Measurements from ENCODE around the gene IL11.

The IL11 gene

GRCh38 chr19:55384131-55384919, 14.1 kb upstream of the IL11 start, which contains the start of gene TMEM238:
Gene TMEM238, minus strand, starts transcription at chr19:55384292. Its CDS starts 33 bp downstream, at chr19:55384259.
- Histone ChIP-seq H3K27ac (ENCODE audit: low read depth, low read length) (peak within 1 kb of the TSS; percentile 98), H3K9me3 (ENCODE audit: control insufficient read depth in 5 of 5, low read length in 5 of 5) (no peaks in the 10 kb centered on the region), H3K4me1 (ENCODE audit: control insufficient read depth in 5 of 5, insufficient read depth in 5 of 5, low read length in 5 of 5) (peaks cover 15 to 52% (median 50%) of the 10 kb centered on the region in 5 donors), H3K4me3 (ENCODE audit: low read depth in 1 of 5, low read length in 5 of 5) (peak within 1 kb of the TSS; percentile 52 to 99 (median 97)), H3K27me3 (ENCODE audit: control insufficient read depth in 5 of 5, insufficient read depth in 4 of 5, low read length in 5 of 5) (no peaks in the 10 kb centered on the region), H3K36me3 (ENCODE audit: control insufficient read depth in 5 of 5, insufficient read depth in 5 of 5, low read length in 5 of 5) (peaks cover 0 to 25% (median 23%) of the 10 kb centered on the region in 5 donors), H3K9ac (ENCODE audit: low read length in 5 of 5) (peak within 1 kb of the TSS; percentile 80 to 93 (median 87))

- Histone ChIP-seq H3K9ac (ENCODE audit: low read length in 5 of 5) (peak overlapping the region in 1 of 5 donors; percentile 88), H3K4me1 (ENCODE audit: control insufficient read depth in 5 of 5, insufficient read depth in 5 of 5, low read length in 5 of 5) (peaks cover 15 to 44% (median 42%) of the 10 kb centered on the region in 5 donors), H3K27ac (ENCODE audit: low read depth, low read length) (no peak overlapping the region)
Observed at GRCh38 chr19:55383279-55384130, 13.2 kb upstream of the IL11 start.

GRCh38 chr19:55382522-55383054, 12.3 kb upstream of the IL11 start:
- H3K27me3 ChIP-seq (ENCODE audit: control insufficient read depth in 5 of 5, insufficient read depth in 4 of 5, low read length in 5 of 5), result peaks cover 4 to 10% (median 5%) of the 10 kb centered on the region in 5 donors
- H3K9ac ChIP-seq (ENCODE audit: low read length in 5 of 5), result no peak overlapping the region
- no peak overlapping the region for H3K27ac ChIP-seq (ENCODE audit: low read depth, low read length)
- peaks cover 0 to 8% (median 6%) of the 10 kb centered on the region in 5 donors for H3K36me3 ChIP-seq (ENCODE audit: control insufficient read depth in 5 of 5, insufficient read depth in 5 of 5, low read length in 5 of 5)
- no peak overlapping the region for H3K4me3 ChIP-seq (ENCODE audit: low read depth in 1 of 5, low read length in 5 of 5)
- H3K9me3 ChIP-seq (ENCODE audit: control insufficient read depth in 5 of 5, low read length in 5 of 5), result no peaks in the 10 kb centered on the region
- H3K4me1 ChIP-seq (ENCODE audit: control insufficient read depth in 5 of 5, insufficient read depth in 5 of 5, low read length in 5 of 5), result peaks cover 12 to 37% (median 33%) of the 10 kb centered on the region in 5 donors

More at GRCh38 chr19:55383279-55384130, 13.2 kb upstream of the IL11 start:
- no peaks in the 10 kb centered on the region for H3K9me3 ChIP-seq (ENCODE audit: control insufficient read depth in 5 of 5, low read length in 5 of 5)
- H3K36me3 ChIP-seq (ENCODE audit: control insufficient read depth in 5 of 5, insufficient read depth in 5 of 5, low read length in 5 of 5), result peaks cover 0 to 17% (median 15%) of the 10 kb centered on the region in 5 donors
- H3K4me3 ChIP-seq (ENCODE audit: low read depth in 1 of 5, low read length in 5 of 5), result peak overlapping the region; percentile 37 to 99 (median 64)
- peaks cover 0 to 3% (median 0%) of the 10 kb centered on the region in 5 donors for H3K27me3 ChIP-seq (ENCODE audit: control insufficient read depth in 5 of 5, insufficient read depth in 4 of 5, low read length in 5 of 5)

GRCh38 chr19:55382013-55382412, 11.8 kb upstream of the IL11 start:
- Histone ChIP-seq H3K36me3 (ENCODE audit: control insufficient read depth in 5 of 5, insufficient read depth in 5 of 5, low read length in 5 of 5) (peaks cover 0 to 2% (median under 1%) of the 10 kb centered on the region in 5 donors), H3K9me3 (ENCODE audit: control insufficient read depth in 5 of 5, low read length in 5 of 5) (no peaks in the 10 kb centered on the region), H3K4me1 (ENCODE audit: control insufficient read depth in 5 of 5, insufficient read depth in 5 of 5, low read length in 5 of 5) (peaks cover 7 to 34% (median 27%) of the 10 kb centered on the region in 5 donors), H3K4me3 (ENCODE audit: low read depth in 1 of 5, low read length in 5 of 5) (no peak overlapping the region), H3K27me3 (ENCODE audit: control insufficient read depth in 5 of 5, insufficient read depth in 4 of 5, low read length in 5 of 5) (peaks cover 7 to 13% (median 9%) of the 10 kb centered on the region in 5 donors), H3K27ac (ENCODE audit: low read depth, low read length) (no peak overlapping the region), H3K9ac (ENCODE audit: low read length in 5 of 5) (no peak overlapping the region)

GRCh38 chr19:55379174-55379573, 8.9 kb upstream of the IL11 start:
- Histone ChIP-seq H3K4me1 (ENCODE audit: control insufficient read depth in 5 of 5, insufficient read depth in 5 of 5, low read length in 5 of 5) (peaks cover 0 to 12% (median 6%) of the 10 kb centered on the region in 5 donors), H3K27me3 (ENCODE audit: control insufficient read depth in 5 of 5, insufficient read depth in 4 of 5, low read length in 5 of 5) (peaks cover 17 to 38% (median 23%) of the 10 kb centered on the region in 5 donors), H3K4me3 (ENCODE audit: low read depth in 1 of 5, low read length in 5 of 5) (no peak overlapping the region), H3K9ac (ENCODE audit: low read length in 5 of 5) (no peak overlapping the region), H3K36me3 (ENCODE audit: control insufficient read depth in 5 of 5, insufficient read depth in 5 of 5, low read length in 5 of 5) (no peaks in the 10 kb centered on the region), H3K27ac (ENCODE audit: low read depth, low read length) (no peak overlapping the region), H3K9me3 (ENCODE audit: control insufficient read depth in 5 of 5, low read length in 5 of 5) (no peaks in the 10 kb centered on the region)

- H3K4me1 ChIP-seq (ENCODE audit: control insufficient read depth in 5 of 5, insufficient read depth in 5 of 5, low read length in 5 of 5), result peaks cover 0 to 9% (median 0%) of the 10 kb centered on the region in 5 donors
- H3K36me3 ChIP-seq (ENCODE audit: control insufficient read depth in 5 of 5, insufficient read depth in 5 of 5, low read length in 5 of 5), result no peaks in the 10 kb centered on the region
- H3K27ac ChIP-seq (ENCODE audit: low read depth, low read length), result no peak overlapping the region
- H3K4me3 ChIP-seq (ENCODE audit: low read depth in 1 of 5, low read length in 5 of 5), result no peak overlapping the region
- H3K9ac ChIP-seq (ENCODE audit: low read length in 5 of 5), result no peak overlapping the region
- peaks cover 26 to 52% (median 31%) of the 10 kb centered on the region in 5 donors for H3K27me3 ChIP-seq (ENCODE audit: control insufficient read depth in 5 of 5, insufficient read depth in 4 of 5, low read length in 5 of 5)
- no peaks in the 10 kb centered on the region for H3K9me3 ChIP-seq (ENCODE audit: control insufficient read depth in 5 of 5, low read length in 5 of 5)
Observed at GRCh38 chr19:55377356-55378131, 7.3 kb upstream of the IL11 start.

GRCh38 chr19:55376241-55376933, 6.1 kb upstream of the IL11 start, which contains the start of gene TMEM190:
Gene TMEM190, plus strand, starts transcription at chr19:55376826. Its CDS starts 28 bp downstream, at chr19:55376854.
- peaks cover 34 to 60% (median 38%) of the 10 kb centered on the region in 5 donors for H3K27me3 ChIP-seq (ENCODE audit: control insufficient read depth in 5 of 5, insufficient read depth in 4 of 5, low read length in 5 of 5)

GRCh38 chr19:55373993-55374757, 3.9 kb upstream of the IL11 start:
- H3K4me3 ChIP-seq (ENCODE audit: low read depth in 1 of 5, low read length in 5 of 5), result no peak overlapping the region
- H3K27ac ChIP-seq (ENCODE audit: low read depth, low read length), result no peak overlapping the region
- H3K9ac ChIP-seq (ENCODE audit: low read length in 5 of 5), result no peak overlapping the region
- no peaks in the 10 kb centered on the region for H3K36me3 ChIP-seq (ENCODE audit: control insufficient read depth in 5 of 5, insufficient read depth in 5 of 5, low read length in 5 of 5)
- H3K9me3 ChIP-seq (ENCODE audit: control insufficient read depth in 5 of 5, low read length in 5 of 5), result no peaks in the 10 kb centered on the region
- peaks cover 0 to 17% (median 6%) of the 10 kb centered on the region in 5 donors for H3K4me1 ChIP-seq (ENCODE audit: control insufficient read depth in 5 of 5, insufficient read depth in 5 of 5, low read length in 5 of 5)
- H3K27me3 ChIP-seq (ENCODE audit: control insufficient read depth in 5 of 5, insufficient read depth in 4 of 5, low read length in 5 of 5), result peaks cover 48 to 72% (median 49%) of the 10 kb centered on the region in 5 donors

More at GRCh38 chr19:55376241-55376933, 6.1 kb upstream of the IL11 start, which contains the start of gene TMEM190:
- no peak within 1 kb of the TSS for H3K27ac ChIP-seq (ENCODE audit: low read depth, low read length)
- no peaks in the 10 kb centered on the region for H3K36me3 ChIP-seq (ENCODE audit: control insufficient read depth in 5 of 5, insufficient read depth in 5 of 5, low read length in 5 of 5)
- no peak within 1 kb of the TSS for H3K9ac ChIP-seq (ENCODE audit: low read length in 5 of 5)
- peaks cover 0 to 9% (median 0%) of the 10 kb centered on the region in 5 donors for H3K4me1 ChIP-seq (ENCODE audit: control insufficient read depth in 5 of 5, insufficient read depth in 5 of 5, low read length in 5 of 5)
- H3K4me3 ChIP-seq (ENCODE audit: low read depth in 1 of 5, low read length in 5 of 5), result no peak within 1 kb of the TSS
- no peaks in the 10 kb centered on the region for H3K9me3 ChIP-seq (ENCODE audit: control insufficient read depth in 5 of 5, low read length in 5 of 5)
